NCI-H2196 treated with DMSO at 0.1 percent for 48 hours (cell line): ENCODE measurements around the gene FHL2.

Experiments used
- DNase-seq: peaks from one replicate; lab custom pipeline; 2025; ENCODE audit not compliant: unreplicated experiment; lab: John Stamatoyannopoulos, UW

The FHL2 gene

DNA sequence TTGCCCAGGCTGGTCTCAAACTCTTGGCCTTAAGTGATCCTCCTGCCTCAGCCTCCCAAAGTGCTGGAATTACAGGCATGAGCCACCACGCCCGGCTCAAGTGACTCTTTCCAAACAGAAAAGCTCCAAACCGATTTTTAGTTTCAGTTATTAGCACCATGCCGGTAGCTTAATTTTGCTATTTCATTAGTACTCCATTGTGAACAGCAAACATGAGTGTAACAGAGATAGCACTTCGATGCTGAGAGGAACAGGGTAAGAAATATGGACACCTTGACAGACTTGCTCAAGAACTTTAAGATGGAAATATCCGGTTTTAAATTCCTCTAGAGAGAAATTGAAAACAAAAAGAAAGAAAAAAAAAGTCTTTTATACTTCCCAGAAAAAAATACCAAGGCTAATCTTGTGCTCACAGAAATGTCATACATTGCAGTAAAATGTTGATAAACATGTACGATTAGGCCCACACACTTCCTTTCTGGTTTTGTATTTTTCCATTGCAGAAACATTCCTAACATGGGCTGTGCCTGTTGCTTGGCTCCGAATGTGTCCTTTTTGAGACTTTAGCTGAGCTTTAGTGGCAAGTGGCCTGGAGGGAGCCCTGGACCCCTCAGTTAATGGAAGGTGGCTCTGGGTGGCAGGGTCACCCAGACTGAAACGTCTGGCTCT lies 18.3 kb downstream of the FHL2 start:
- no peak for DNase-seq

DNA sequence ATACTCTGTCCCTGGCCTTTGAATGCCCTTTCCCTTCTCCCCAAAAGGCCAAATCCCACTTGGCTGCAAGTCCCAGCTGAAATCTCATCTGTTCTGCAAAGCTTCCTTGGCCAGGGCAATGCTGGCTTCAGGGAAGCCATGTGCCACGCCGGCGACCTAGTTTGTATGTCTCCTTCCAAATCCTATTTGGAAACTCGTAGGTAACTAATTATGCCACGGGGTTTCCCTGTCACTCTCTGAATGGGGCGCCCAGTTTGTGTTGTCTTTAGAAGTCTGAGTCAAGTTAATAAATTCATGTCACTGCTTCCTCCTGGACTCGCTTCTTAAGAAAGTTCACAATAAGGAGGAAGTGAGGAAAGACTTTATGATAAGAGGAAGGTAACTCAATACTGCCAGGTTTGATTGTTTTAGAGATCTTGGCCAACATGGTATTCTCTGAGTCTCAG lies 19.1 kb downstream of the FHL2 start:
- no peak for DNase-seq

DNA sequence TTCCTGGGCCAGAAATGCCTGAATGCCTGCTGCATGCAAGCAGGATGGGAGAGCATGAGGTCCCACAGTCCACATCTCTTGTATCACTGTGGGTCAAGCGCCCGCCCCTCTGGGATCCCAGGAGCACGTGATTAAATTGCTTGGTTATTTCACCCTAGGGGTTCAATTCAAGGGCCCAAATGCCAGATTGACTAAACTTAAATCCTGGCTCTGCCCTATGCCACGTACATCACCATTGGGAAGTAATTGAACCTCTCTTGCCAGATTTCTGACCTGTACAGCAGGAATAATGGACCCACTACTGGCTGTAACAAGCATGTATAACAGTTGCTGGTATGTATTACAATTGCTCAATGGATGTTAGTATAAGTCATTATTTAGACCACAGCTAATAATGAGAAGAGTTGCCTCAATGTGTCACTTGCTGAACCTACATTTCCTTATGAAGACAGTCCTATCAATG lies 19.9 kb downstream of the FHL2 start:
- DNase-seq: no peak

DNA sequence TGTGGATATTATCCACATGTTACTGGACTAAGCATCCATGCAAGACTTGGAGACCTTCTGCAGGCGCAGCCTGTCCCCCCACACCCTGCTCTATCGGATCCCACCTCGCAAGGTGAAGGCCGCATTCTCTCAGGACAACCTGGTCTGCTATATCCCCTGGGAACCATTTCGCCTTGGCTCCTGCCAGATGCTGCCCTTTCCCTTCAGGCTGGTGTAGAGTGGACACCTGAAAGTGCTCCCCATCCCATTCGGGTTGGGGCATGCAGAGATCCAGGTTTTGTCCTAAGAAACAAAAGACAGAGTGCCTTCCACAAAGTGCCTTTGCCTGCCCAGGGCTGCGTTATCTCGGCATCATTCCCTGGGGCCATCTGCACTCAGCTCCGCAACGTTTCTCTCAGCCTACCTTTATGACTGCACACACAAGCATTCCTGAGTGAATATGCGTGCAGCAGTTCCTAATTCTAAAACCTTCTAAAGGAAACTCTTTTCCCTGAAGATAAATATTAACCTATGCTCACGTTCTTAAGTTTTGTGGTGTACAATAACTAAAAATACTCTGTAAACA lies 20.5 kb downstream of the FHL2 start:
- no peak for DNase-seq

DNA sequence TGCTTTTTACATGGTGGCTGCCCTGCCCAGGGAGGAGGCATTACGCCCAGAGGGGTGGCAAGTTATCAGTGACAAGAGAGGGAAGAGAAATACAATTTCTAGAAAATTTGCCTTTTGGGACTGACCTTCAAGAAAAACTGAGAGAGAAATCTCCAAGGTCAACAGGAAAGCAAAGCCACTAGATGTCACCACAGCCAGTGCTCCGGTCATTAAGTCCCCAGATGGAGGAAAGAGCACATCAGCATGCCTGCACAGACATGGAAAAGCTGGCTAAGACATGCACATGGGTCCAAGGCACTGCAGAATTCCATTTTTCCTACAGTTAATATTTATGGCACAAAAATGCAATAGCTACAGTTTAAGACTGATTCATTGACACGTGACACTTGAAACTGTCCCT lies 21.0 kb downstream of the FHL2 start:
- no peak for DNase-seq

DNA sequence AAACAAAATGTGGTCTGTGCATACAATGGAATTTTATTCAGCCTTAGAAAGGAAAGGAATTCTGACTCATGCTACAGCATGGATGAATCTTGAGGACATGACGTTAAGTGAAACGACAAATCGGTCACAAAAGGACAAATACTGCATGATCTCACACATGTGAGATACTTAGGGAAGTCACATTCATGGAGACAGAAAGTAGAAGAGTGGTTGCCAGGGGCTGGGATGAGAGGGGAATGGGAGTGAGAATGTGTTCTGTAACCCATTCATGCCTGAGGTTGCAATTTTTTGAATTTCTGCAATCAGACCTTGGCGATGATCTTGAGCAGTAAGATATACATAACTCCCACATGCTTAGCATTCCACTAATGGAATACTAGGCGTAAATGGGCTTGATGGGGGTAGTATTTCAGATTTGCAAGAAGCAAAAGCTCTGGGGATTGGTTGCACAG lies 22.0 kb downstream of the FHL2 start:
- DNase-seq: no peak

DNA sequence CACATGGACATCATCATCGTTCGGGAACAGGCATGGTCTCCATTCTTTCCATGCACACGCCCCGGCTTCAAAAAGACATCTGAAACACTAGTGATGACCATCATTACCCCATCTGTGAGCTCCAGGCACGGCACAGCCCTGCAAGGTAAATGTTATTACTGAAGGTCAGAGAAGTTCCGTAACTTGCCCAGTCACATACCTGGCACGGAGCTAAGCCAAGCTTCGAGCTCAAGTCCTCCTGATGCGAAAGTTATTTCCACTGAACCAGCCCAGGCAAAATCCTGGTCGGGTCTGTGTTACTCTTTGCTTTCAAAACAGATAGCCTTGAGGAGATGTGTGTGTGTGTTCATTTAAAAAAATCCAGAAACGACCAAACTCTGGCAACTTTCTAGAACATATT lies 22.8 kb downstream of the FHL2 start:
- no peak for DNase-seq

DNA sequence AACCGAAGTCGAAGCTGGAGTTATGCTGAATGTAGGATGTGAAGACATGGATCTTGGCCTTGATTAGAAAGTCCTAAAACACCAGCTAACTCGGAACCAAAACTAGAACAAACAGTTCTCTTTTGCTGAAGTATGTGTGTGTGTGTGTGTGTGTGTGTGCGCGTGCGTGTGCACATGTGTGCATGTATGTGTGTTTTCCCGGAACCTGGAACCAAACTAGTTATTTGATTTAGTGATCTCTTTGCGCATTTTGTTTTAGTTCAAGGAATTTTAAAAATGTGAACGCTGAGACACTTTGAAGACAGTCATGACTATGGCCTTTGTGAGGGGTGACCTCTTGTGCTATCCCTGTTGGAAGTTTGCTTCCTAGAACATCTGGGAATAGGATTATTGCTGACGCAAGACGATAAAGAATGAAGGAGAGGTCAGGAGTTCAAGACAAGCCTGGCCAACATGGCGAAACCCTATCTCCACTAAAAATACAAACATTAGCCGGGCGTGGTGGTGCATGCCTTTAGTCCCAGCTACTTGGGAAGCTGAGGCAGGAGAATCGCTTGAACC lies 23.8 kb downstream of the FHL2 start:
- DNase-seq: no peak

DNA sequence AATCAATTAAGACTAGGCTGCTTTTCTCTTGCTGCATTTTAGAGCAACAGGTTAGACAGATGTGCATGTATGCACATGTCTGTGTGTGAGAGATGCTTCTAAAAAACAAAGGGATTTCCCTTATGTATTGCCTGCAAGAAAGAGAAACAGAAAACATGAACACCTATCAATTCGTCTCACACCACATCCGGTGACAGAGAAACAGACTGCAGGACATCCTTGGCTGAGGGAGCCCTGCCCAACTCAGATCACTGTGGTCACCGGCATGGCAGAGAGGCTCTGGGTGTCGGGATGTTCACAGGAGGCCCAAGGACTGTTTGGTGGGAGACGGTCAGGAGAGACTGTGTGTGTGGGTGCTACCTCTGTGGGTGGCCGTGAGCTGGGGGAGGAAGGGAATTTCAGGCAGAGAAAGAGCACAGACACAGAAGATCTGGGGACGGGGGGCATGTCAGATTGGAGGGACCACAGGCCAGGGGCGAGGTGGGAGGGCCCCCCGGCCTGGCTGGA lies 24.9 kb downstream of the FHL2 start:
- DNase-seq: no peak

DNA sequence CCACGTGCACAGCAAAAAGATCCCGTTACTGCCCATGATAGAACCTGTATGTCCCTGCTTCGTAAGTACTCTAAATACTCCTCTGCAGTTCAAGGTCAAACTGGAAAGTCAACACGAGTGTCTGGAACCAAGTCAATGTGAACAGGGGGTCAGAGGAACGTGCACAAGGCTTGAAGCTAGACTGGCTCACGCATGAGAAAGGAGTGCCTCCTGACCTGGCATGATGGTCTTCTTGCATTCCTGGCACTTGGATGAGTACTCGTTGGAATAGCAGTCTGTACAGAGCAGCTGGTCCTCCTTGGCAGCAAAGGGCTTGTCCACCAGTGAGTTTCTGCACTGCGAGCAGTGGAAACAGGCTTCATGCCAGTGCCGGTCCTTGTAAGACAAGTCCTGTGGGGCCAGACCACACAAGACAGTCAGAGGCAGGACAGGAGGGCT lies 25.5 kb downstream of the FHL2 start:
- DNase-seq: no peak

DNA sequence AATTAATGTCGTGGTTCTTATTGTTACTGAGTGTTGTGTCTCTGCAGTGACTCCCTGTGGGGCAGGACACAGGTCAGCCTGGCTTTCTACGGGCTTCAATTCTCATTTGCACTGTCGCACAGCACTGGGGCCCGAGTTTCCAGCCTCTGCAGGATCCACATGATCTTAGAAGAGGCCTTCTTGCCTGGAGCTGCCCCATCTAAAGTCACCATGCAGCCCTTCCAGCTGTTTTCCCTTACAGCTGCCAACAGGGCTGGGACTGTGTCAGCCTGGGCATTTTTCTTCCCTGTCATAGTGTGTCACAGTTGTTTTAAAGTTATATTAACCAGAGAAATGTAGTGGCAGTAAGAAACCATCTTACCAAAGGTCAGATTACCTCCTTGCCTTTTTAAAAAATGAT lies 27.0 kb downstream of the FHL2 start:
- DNase-seq: no peak

DNA sequence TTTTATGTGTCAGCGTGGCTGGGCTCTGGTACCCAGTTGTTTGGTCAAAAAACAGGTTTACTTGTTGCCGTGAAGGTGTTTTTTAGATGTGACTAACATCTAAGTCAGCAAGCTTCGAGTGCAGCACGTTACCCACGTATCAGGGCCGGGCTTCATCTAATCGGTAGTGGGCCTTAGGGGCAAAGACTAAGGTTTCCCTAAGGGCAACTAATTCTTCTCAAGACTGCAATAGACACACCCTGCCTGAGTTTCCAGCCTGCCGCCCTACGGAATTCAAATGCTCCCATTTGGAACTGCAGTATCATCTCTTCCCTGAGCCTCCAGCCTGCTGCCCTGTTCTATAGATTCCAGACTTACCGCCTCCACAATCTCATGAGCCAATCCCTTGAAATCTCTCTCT lies 27.7 kb downstream of the FHL2 start:
- DNase-seq: no peak

DNA sequence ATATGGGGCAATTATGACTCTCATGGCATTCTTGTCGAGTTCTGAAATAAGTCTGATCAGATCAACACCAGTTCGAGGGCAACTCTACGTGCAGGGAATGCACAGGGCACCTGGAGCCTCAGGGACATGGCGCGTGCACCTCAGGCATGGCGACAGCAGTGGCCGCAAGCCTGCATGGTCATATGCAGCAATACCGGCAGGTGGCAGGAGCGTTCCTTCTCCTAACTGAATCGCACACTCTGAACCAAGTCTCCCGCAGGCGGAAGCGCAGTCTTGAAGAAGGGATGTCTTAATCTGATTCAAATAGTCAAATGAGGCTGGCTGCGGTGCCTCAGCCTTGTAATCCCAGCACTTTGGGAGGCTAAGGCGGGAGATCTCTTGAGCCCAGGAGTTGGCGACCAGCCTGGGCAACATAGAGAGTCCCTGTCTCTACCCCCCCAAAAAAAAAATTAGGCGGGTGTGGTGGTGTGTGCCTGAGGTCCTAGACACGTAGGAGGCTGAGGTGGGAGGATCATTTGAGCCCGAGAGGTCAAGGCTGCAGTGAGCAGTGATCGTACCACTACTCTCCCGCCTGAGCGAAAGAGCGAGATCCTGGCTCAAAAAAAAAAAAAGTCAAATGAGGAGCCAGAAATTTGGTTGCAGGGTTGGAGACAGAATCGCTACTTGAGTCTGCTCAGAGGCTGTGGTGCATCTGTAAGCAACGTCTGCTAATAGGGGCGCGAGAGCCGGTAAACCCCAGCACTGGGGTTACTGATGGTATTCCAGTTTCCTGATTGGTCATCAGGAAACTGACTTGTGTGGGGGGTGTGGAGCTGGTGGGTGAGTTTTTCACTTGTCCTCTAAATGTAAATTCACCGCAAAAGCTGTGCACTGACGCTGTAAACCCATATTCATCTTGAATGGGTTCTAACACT lies 28.8 kb downstream of the FHL2 start:
- DNase-seq: no peak

DNA sequence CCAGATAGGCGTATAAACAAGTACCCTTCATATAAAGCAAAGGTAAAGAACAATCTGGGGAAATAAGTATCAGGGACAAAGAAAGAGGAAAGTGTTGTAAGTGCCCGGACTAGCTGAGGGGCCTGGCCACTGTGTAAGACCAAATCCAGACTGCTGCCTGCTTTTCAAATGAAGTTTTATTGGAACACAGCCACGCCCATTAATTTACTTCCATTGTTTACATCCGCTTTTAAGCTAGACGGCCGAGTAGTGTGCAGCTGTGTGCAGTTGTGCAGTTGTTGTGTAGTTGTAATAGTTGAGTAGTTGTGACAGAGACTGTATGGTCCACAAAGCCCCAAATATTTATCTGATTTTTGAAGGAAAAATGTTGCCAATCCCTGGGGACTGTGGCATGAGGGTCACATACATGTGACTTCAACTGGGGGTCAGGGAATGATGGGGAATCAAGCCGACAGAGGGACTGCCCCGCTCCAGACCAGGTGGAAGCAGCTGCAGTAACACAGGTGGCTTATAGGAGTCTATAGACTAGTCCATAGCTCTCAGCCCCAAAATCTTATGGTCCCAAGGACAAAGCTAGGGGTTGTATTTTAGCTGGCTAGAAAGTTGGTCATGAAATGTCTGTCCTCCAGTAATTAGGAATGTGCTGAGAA lies 30.0 kb downstream of the FHL2 start:
- DNase-seq: no peak

DNA sequence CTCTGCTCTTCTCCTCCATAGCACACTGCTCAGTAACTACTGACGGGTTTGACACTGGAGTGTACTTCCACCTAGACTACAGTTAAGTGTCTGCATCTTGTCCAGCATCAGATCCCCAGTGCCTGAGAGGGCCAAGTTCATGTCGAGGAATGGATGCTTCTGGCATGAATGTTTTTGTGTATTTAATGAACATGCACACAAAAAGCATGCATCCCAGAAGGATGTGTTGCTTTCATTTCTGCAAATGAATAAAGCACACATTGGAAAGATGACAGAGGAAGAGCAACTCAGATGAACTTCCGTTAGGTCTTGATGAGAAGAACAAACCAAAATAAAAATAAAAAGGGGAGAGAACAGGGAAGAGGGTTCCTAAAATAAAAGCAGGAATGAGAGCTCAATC lies 33.6 kb downstream of the FHL2 start:
- DNase-seq: no peak

DNA sequence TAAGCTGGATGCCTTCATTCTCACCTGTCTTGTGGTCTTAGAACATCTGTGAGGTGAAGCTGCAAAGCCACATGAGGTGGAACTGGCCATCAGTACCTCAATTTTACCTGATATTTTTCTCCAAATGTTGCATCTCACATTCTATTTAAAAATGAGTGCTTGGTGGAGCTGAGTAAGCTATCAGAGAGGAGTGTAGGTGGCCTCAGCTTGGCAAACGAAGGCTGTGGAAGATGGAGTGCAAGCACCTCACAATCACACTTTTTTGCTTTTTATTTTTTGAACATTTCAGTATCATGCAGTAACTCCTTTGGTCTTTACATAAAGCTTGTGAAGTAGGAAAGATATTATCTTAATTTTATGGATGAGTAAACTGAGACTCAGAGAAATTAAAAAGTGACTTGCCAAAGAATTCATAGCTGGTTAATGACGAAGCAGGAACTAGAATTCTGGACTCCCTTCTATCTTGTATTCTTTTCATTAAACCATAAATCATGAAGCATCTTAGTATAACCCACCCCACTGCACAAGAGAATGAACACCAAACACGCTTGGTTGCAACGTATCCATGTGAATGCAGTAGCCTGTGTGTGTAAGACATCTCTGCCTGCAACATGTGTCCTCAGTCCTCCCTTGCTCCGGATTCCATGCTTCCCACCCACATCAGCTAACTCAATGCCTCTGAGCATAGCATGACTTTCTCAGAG lies 34.3 kb downstream of the FHL2 start:
- no peak for DNase-seq

DNA sequence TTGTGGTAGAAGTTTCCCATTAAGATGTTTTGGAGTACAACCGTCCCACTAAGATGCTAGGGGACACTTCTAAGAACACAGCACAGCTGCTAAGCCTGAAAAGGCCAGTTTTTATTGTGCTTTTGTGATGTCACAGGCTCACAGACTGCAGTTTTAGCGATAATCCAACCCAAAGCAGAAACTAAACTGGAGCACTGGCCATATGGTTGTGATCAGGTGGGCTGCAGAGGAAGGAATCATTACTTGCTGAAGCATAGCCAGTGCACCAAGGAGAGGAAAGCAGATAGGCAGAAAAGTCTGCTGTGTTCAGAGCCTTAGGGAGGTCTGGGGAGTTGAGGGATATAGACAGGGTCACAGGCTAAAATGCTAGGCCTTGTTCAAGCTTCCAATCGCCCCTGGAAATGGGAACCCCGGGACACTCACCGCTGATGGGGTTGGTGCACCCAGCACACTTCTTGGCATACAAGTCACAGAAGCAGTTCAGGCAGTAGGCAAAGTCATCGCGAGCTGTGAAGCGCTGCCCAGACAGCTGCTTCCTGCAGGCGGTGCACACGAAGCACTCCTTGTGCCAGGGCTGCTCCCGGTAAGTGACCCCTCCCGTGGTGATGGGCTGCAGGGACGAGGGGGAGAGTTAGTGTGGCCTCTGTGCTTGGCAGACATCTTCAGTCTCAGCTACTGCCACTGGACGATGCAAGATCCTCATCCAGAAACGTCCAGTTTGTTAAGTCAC lies 35.8 kb downstream of the FHL2 start:
- DNase-seq: no peak

DNA sequence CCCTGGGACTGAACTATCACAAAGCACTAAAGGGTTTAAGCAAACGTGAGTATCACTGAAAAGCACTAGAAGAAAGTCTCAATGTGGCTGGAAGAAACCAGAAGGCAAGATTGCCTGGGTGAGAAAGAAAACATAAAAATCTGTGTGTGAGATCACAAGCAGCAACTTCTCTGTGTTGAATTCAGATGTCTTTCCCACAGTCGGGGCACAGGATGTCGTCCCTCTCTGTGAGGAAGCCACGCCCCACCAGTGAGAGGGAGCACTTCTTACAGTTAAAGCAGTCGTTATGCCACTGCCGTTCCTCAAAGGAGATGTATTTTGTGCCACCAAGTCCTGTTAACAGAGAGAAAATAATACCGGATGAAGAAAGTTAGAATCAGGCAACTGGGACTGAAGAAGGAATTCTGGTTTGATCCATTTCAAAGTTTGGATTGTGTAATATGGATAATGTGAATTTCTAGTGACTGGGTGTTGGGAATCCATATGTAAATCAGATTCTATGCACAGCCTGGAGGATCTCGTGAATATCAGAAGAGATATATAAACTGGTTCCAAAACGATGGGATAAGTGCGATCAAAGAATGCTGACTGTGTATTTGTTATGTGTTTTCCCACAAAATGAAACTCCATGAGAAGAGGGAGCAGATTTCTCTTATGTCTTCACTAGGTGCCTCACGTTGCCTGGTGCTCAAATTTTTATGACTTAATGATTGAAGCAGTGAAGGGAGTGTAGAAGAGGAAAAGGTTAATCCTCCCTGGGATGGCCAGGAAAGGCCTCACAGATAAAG lies 37.6 kb downstream of the FHL2 start:
- no peak for DNase-seq

DNA sequence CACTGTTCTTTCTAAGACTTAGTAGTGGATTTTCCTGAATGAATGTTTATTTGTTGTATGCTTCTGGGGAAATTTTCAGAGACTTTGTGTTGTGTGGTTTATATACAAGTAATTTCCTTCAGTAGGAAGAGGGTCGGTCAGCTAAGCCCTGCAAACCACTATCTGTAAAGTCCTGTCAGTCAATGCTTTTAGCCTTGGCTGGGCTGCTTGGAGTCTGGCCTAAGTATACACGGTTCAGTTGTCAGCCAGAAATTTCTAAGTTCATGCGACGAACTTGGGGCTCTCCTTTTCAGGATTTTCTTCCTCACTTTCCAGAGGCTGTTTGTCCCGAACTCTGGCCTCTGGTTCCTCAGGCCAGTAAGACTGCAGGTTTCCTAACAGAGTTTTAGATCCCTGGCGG lies 40.3 kb downstream of the FHL2 start:
- DNase-seq: no peak
